T-helper 1 cell treated with Interleukin-12 subunit alpha and Interleukin-12 subunit beta and Interleukin-4 antibody, amounts not matched to agents 30 μg/mL and 1 μg/mL, for 36 hours (primary cell): ENCODE results near the gene COPA.
A peak's percentile ranks its signal among the peaks of the same experiment; 100 is the strongest.

Source experiments
- H3K27ac Mint-ChIP-seq: one replicate; pipeline ENCODE4 v1.8.0; 2021; ENCODE audit warnings: mild to moderate bottlenecking, mixed read lengths
- H3K27me3 Mint-ChIP-seq: one replicate; pipeline ENCODE4 v1.8.0; 2021; ENCODE audit warnings: low read depth, mixed read lengths
- H3K36me3 Mint-ChIP-seq: one replicate; pipeline ENCODE4 v1.8.0; 2021; ENCODE audit warnings: low read depth, mixed read lengths
- H3K4me1 Mint-ChIP-seq: one replicate; pipeline ENCODE4 v1.8.0; 2021; ENCODE audit warnings: low read depth, mixed read lengths
- H3K4me3 Mint-ChIP-seq: one replicate; pipeline ENCODE4 v1.8.0; 2021; ENCODE audit warnings: mild to moderate bottlenecking, moderate library complexity, mixed read lengths
- H3K9me3 Mint-ChIP-seq: one replicate; pipeline ENCODE4 v1.8.0; 2021; ENCODE audit warnings: mixed read lengths

The COPA gene

DNA sequence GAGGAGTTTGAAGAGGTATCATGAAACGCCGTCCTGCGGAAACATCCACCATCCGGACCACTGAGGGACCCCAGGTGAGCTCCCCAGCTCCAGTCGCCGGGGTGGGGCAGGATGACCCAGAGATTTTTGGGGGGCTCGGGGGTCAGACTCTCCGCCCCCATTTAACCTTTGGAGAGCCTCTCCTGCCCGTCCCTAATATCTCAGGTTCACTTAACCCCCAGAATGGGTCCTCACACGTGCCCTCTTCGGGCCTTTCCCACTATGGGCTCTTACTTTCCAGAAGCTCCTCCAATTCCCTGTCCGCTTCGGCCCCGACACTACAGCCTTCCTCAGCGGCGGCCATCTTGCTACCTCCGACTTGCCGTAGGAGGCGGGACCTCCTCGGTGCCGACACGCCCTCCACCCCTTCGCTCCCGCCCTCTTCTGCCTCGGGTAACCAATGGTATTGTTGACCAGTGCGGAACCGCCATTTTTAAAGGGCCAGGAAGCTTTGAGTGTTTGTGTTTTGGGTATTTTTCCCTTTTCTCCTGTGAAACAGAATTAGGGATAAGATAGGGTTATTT is 58.2 kb downstream of the COPA start, which contains the start of gene PEX19:
PEX19 (minus strand) TSS at position 352 of the 563 bp plus-strand sequence; CDS start at position 343, 9 bp downstream.
- no peaks in the 10 kb centered on the region for H3K9me3 Mint-ChIP-seq

GRCh38 chr1:160284220-160284781 is 58.7 kb downstream of the COPA start:
- H3K36me3 Mint-ChIP-seq, result peaks cover 32% of the 10 kb centered on the region
- H3K4me3 Mint-ChIP-seq, result peak overlapping the region; percentile 99
- peaks cover 22% of the 10 kb centered on the region for H3K4me1 Mint-ChIP-seq
- H3K9me3 Mint-ChIP-seq, result no peaks in the 10 kb centered on the region
- peak overlapping the region; percentile 96 for H3K27ac Mint-ChIP-seq
- no peaks in the 10 kb centered on the region for H3K27me3 Mint-ChIP-seq

More for the DNA sequence above, 58.2 kb downstream of the COPA start, which contains the start of gene PEX19:
- Mint-ChIP-seq H3K4me1 (peaks cover 22% of the 10 kb centered on the region), H3K36me3 (peaks cover 28% of the 10 kb centered on the region), H3K4me3 (peak within 1 kb of the TSS; percentile 99), H3K27me3 (no peaks in the 10 kb centered on the region), H3K27ac (peak within 1 kb of the TSS; percentile 96)

DNA sequence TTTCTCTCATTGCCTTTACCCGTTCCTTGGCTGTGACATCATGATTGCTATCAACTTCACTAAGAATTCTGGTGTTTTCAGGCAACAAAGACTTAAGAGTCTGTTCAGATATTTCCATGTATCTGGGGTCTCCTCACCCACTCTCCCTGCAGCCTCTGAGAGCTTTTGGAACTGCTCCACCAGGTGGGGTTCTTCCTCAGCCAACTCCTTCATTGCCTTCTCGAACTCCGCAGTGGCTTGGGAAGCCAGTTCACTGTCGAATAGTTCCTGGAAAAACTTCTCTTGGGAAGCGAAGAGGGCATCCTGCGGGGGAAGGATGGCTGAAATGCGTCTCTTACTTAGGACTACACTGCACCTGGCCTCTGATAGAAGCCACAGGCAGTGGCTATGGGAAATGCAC is 60.2 kb downstream of the COPA start:
- no peak overlapping the region for H3K4me3 Mint-ChIP-seq
- peaks cover 35% of the 10 kb centered on the region for H3K36me3 Mint-ChIP-seq
- H3K27me3 Mint-ChIP-seq, result no peaks in the 10 kb centered on the region
- peaks cover 22% of the 10 kb centered on the region for H3K4me1 Mint-ChIP-seq
- no peak overlapping the region for H3K27ac Mint-ChIP-seq
- H3K9me3 Mint-ChIP-seq, result no peaks in the 10 kb centered on the region

DNA sequence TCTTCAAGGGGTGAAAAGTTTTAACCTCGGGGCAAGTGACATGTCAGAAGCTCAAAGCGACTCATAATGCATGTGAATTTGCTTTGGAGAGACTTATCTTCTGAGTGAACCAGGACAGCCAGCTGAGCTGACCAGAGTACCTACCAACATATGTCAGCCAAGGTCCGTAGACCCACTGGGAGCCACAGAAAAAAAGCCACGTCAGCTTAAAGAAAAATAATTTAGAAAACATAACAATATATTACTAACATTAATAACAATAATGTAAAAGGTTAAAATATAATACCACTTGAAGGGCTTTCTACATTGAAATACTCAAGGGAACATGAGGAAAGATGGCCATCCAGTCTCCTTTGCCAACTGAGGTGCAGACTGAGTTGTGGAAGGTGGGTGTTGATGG is 65.1 kb downstream of the COPA start:
- peaks cover 3% of the 10 kb centered on the region for H3K4me1 Mint-ChIP-seq
- peaks cover 38% of the 10 kb centered on the region for H3K36me3 Mint-ChIP-seq
- H3K9me3 Mint-ChIP-seq, result no peaks in the 10 kb centered on the region
- H3K4me3 Mint-ChIP-seq, result no peak overlapping the region
- H3K27ac Mint-ChIP-seq, result no peak overlapping the region
- no peaks in the 10 kb centered on the region for H3K27me3 Mint-ChIP-seq

DNA sequence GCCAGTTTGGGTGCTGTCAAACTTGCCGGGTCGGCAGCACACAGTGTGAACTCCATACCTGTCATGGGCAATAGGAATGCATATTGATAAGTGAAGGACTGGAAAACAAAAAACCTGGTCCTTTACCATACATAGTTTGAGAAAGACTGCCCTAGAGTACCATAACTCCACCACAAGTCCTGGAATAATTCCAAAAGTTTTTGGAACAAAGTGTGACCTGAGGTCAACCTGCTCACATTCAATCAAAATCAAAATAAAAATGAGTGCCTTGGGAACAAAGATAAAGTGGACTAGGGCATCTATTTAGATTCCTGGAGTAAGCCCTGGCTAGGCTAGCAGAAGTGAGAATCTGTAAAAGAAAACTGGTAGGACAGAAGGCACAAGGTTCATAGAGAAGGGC is 65.7 kb downstream of the COPA start:
- H3K27me3 Mint-ChIP-seq, result no peaks in the 10 kb centered on the region
- H3K9me3 Mint-ChIP-seq, result no peaks in the 10 kb centered on the region
- peaks cover 35% of the 10 kb centered on the region for H3K36me3 Mint-ChIP-seq
- H3K27ac Mint-ChIP-seq, result no peak overlapping the region
- peaks cover 3% of the 10 kb centered on the region for H3K4me1 Mint-ChIP-seq
- H3K4me3 Mint-ChIP-seq, result no peak overlapping the region

- H3K27ac Mint-ChIP-seq, result no peak overlapping the region
- no peaks in the 10 kb centered on the region for H3K27me3 Mint-ChIP-seq
- no peak overlapping the region for H3K4me3 Mint-ChIP-seq
- no peaks in the 10 kb centered on the region for H3K4me1 Mint-ChIP-seq
- H3K36me3 Mint-ChIP-seq, result no peaks in the 10 kb centered on the region
- no peaks in the 10 kb centered on the region for H3K9me3 Mint-ChIP-seq
These were observed 72.0 kb downstream of the COPA start for GRCh38 chr1:160271025-160271424.

GRCh38 chr1:160267284-160267991 is 75.6 kb downstream of the COPA start:
- Mint-ChIP-seq H3K27me3 (no peaks in the 10 kb centered on the region), H3K4me1 (peaks cover 7% of the 10 kb centered on the region), H3K36me3 (no peaks in the 10 kb centered on the region), H3K27ac (no peak overlapping the region), H3K4me3 (no peak overlapping the region), H3K9me3 (no peaks in the 10 kb centered on the region)

GRCh38 chr1:160264795-160265307 is 78.2 kb downstream of the COPA start:
- peaks cover 22% of the 10 kb centered on the region for H3K4me1 Mint-ChIP-seq
- no peak overlapping the region for H3K27ac Mint-ChIP-seq

DNA sequence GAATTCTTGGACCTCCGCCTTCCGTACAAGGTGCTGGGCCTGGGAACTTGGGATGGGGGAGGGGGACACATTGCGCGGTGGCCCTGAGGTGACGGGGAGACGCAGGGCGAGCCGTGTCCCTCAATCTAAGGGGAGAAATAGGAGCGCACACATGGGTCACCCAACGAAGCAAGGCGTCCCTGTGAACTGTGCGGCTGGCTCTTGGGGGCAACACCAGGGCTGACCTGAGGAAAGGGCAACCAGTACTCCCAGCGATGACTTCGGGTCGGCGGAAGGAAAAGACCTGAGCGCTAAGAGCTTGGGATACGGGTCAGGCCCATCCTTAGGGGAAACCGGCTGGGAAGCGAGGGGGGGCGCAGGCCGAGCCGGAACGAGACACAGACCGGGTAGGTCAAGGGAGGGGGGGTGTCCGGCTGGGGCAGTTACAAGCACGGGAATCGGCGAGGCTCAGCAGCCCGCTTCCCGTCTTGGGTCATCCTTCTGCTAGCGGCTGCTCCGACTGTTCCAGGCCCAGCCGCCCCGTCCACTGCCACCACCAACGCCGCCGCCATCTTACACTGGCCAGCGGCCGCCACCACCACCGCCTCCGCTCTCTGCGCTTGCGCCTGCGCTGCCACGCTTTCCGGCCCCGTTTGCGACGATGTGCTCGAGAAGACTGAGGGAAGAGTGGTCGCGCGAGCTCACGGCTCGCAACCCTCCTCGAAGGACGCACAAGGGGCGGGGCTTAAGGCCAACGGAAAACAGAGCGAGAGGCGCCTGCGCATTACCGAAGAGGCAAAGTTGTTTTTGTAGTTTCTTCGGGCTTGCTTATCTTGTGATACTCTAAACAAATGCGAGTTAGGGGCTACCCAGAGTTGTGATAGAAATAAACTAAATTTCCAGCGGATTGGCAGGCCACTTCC is 80.9 kb downstream of the COPA start, which contains the start of gene DCAF8:
DCAF8 (minus strand) TSS at position 657 of the 902 bp plus-strand sequence. CDS start 18,541 bp downstream, outside the sequence.
- peaks cover 16% of the 10 kb centered on the region for H3K36me3 Mint-ChIP-seq
- H3K27ac Mint-ChIP-seq, result peak within 1 kb of the TSS; percentile 100
- H3K4me1 Mint-ChIP-seq, result peaks cover 31% of the 10 kb centered on the region

More at GRCh38 chr1:160264795-160265307, 78.2 kb downstream of the COPA start:
- Mint-ChIP-seq H3K27me3 (no peaks in the 10 kb centered on the region), H3K4me3 (no peak overlapping the region), H3K9me3 (no peaks in the 10 kb centered on the region), H3K36me3 (peaks cover 7% of the 10 kb centered on the region)

GRCh38 chr1:160261556-160261892 is 81.5 kb downstream of the COPA start:
- no peaks in the 10 kb centered on the region for H3K9me3 Mint-ChIP-seq
- H3K4me1 Mint-ChIP-seq, result peaks cover 31% of the 10 kb centered on the region
- H3K27me3 Mint-ChIP-seq, result no peaks in the 10 kb centered on the region
- peak overlapping the region; percentile 98 for H3K4me3 Mint-ChIP-seq
- H3K36me3 Mint-ChIP-seq, result peaks cover 16% of the 10 kb centered on the region
- peak overlapping the region; percentile 100 for H3K27ac Mint-ChIP-seq

More for the DNA sequence above, 80.9 kb downstream of the COPA start, which contains the start of gene DCAF8:
- H3K4me3 Mint-ChIP-seq, result peak within 1 kb of the TSS; percentile 98
- H3K9me3 Mint-ChIP-seq, result no peaks in the 10 kb centered on the region
- no peaks in the 10 kb centered on the region for H3K27me3 Mint-ChIP-seq

DNA sequence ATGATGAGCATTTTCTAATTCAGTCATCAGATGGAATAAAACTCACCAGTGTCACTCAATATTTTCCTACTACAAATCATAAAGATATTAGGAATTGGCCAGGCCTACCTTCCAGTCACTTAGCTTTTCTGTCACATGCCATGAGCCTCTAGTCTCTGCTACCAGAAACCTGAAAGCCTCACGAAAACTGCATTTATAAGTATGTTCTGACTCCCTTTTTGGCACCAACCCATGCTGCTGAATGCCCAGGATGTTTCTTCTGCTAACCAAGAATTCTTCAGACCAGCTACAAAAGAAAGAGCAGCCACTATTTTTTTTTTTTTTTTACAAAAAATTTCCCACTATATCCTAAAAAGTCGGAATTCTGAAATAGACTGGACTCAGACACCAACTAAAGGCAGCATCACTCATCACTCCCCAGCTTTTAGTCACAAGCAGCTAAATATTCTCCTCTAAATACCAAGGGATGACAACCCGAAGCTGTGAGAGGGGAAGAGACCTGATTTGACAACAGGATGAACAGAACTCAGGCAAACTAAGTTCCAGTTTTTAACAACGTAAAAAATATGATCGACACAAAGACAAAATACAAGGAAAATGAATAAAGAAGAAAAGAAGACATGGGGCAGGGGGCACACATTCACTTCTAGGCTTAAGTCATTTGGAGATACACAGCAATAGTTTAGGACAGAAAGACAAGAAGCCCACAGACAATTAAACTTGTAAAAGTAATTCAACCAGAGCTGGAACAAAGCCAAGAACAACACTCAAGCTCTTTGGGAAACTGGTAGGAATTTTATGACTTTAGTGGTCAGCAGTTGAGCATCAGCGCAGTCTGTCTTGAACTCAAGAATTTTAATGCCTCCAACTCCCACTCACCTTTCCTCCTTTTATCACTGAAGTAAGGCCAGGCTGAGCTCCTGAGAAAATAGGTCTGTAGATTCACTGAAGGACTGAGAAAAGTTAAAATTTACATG is 82.4 kb downstream of the COPA start:
- Mint-ChIP-seq H3K4me1 (peaks cover 31% of the 10 kb centered on the region), H3K36me3 (peaks cover 16% of the 10 kb centered on the region), H3K9me3 (no peaks in the 10 kb centered on the region), H3K27me3 (no peaks in the 10 kb centered on the region), H3K27ac (peak overlapping the region; percentile 100), H3K4me3 (peak overlapping the region; percentile 98)

DNA sequence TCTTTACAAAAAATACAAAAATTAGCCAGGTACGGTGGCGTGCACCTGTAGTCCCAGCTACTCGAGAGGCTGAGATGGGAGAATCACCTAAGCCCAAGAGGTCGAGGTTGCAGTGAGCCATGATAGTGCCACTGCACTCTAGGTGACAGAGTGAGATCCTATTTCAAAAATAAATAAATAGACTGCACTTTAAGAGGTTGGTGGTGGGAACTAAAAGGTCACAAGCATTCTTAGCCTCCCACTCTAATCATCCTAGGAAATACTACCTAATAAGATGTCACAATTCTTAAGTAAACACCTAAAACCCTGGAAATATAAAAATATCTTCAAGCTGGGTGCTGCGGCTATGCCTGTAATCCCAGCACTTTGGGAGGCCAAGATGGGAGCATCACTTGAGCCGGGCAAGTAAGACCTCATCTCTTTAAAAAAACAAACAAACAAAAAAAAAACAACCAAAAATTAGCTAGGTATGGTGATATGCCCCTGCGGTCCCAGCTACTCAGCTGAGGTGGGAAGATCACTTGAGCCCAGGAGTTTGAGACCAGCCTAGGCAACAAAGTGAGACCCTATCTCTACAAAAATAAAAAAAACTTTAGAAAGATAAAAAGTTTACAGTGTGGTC is 84.8 kb downstream of the COPA start:
- Mint-ChIP-seq H3K27ac (no peak overlapping the region), H3K9me3 (no peaks in the 10 kb centered on the region)

More for the DNA sequence above, 84.8 kb downstream of the COPA start:
- Mint-ChIP-seq H3K4me3 (no peak overlapping the region), H3K36me3 (peaks cover 16% of the 10 kb centered on the region), H3K4me1 (peaks cover 26% of the 10 kb centered on the region), H3K27me3 (no peaks in the 10 kb centered on the region)
